Activated naive CD4-positive, alpha-beta T cell treated with anti-CD3 and anti-CD28 coated beads, Interleukin-2, amount 50 U/mL, for 24 hours (primary cell): Measurements from ENCODE around the gene SLC41A1.
A peak's percentile ranks its signal among the peaks of the same experiment; 100 is the strongest.

Source experiments
- H3K27ac Mint-ChIP-seq: one replicate; pipeline ENCODE4 v1.8.0; 2021; ENCODE audit warnings: mild to moderate bottlenecking, mixed read lengths
- H3K27me3 Mint-ChIP-seq: one replicate; pipeline ENCODE4 v1.8.0; 2021; ENCODE audit warnings: mixed read lengths
- H3K36me3 Mint-ChIP-seq: one replicate; pipeline ENCODE4 v1.8.0; 2021; ENCODE audit warnings: mixed read lengths
- H3K4me1 Mint-ChIP-seq: one replicate; pipeline ENCODE4 v1.8.0; 2021; ENCODE audit warnings: mixed read lengths
- H3K4me3 Mint-ChIP-seq: one replicate; pipeline ENCODE4 v1.8.0; 2021; ENCODE audit warnings: mild to moderate bottlenecking, mixed read lengths
- H3K9me3 Mint-ChIP-seq: one replicate; pipeline ENCODE4 v1.8.0; 2021; ENCODE audit warnings: mixed read lengths

Gene SLC41A1

GRCh38 chr1:205782627-205783432, 30.2 kb downstream of the SLC41A1 start:
- H3K4me1 Mint-ChIP-seq, result peaks cover 10% of the 10 kb centered on the region
- H3K36me3 Mint-ChIP-seq, result no peaks in the 10 kb centered on the region
- peak overlapping the region; percentile 47 for H3K27ac Mint-ChIP-seq
- no peak overlapping the region for H3K4me3 Mint-ChIP-seq
- H3K27me3 Mint-ChIP-seq, result no peaks in the 10 kb centered on the region
- no peaks in the 10 kb centered on the region for H3K9me3 Mint-ChIP-seq

GRCh38 chr1:205780335-205780734, 32.7 kb downstream of the SLC41A1 start:
- Mint-ChIP-seq H3K27me3 (no peaks in the 10 kb centered on the region), H3K4me3 (no peak overlapping the region), H3K36me3 (no peaks in the 10 kb centered on the region), H3K27ac (no peak overlapping the region), H3K9me3 (no peaks in the 10 kb centered on the region), H3K4me1 (peaks cover 24% of the 10 kb centered on the region)

- no peaks in the 10 kb centered on the region for H3K27me3 Mint-ChIP-seq
- peaks cover 1% of the 10 kb centered on the region for H3K36me3 Mint-ChIP-seq
- H3K27ac Mint-ChIP-seq, result peak overlapping the region; percentile 43
- H3K4me1 Mint-ChIP-seq, result peaks cover 41% of the 10 kb centered on the region
- no peak overlapping the region for H3K4me3 Mint-ChIP-seq
- no peaks in the 10 kb centered on the region for H3K9me3 Mint-ChIP-seq
These were observed 35.0 kb downstream of the SLC41A1 start for GRCh38 chr1:205777994-205778393.

GRCh38 chr1:205775717-205776056, 37.3 kb downstream of the SLC41A1 start:
- Mint-ChIP-seq H3K27ac (peak overlapping the region; percentile 98), H3K9me3 (no peaks in the 10 kb centered on the region), H3K36me3 (peaks cover 5% of the 10 kb centered on the region), H3K4me1 (peaks cover 55% of the 10 kb centered on the region), H3K4me3 (peak overlapping the region; percentile 94), H3K27me3 (no peaks in the 10 kb centered on the region)

- no peaks in the 10 kb centered on the region for H3K9me3 Mint-ChIP-seq
- H3K27ac Mint-ChIP-seq, result peak within 1 kb of the TSS; percentile 98
- peaks cover 58% of the 10 kb centered on the region for H3K4me1 Mint-ChIP-seq
- peak within 1 kb of the TSS; percentile 94 for H3K4me3 Mint-ChIP-seq
- H3K27me3 Mint-ChIP-seq, result no peaks in the 10 kb centered on the region
- peaks cover 10% of the 10 kb centered on the region for H3K36me3 Mint-ChIP-seq
These were observed 37.8 kb downstream of the SLC41A1 start, which contains the start of gene RAB29 for GRCh38 chr1:205775015-205775716. Gene RAB29 (minus strand): TSS chr1:205775482. CDS start chr1:205774956, 526 bp downstream.

- H3K36me3 Mint-ChIP-seq, result peaks cover 12% of the 10 kb centered on the region
- H3K27me3 Mint-ChIP-seq, result no peaks in the 10 kb centered on the region
- no peaks in the 10 kb centered on the region for H3K9me3 Mint-ChIP-seq
- H3K4me3 Mint-ChIP-seq, result peak overlapping the region; percentile 94
- H3K4me1 Mint-ChIP-seq, result peaks cover 58% of the 10 kb centered on the region
- peak overlapping the region; percentile 97 for H3K27ac Mint-ChIP-seq
These were observed 38.6 kb downstream of the SLC41A1 start for GRCh38 chr1:205774198-205775014.

GRCh38 chr1:205772607-205773032, 40.4 kb downstream of the SLC41A1 start:
- peak overlapping the region; percentile 94 for H3K4me3 Mint-ChIP-seq
- H3K27ac Mint-ChIP-seq, result peak overlapping the region; percentile 80
- H3K36me3 Mint-ChIP-seq, result peaks cover 12% of the 10 kb centered on the region
- no peaks in the 10 kb centered on the region for H3K9me3 Mint-ChIP-seq
- H3K27me3 Mint-ChIP-seq, result no peaks in the 10 kb centered on the region
- peaks cover 58% of the 10 kb centered on the region for H3K4me1 Mint-ChIP-seq

GRCh38 chr1:205770618-205771017, 42.4 kb downstream of the SLC41A1 start:
- no peaks in the 10 kb centered on the region for H3K9me3 Mint-ChIP-seq
- H3K4me1 Mint-ChIP-seq, result peaks cover 59% of the 10 kb centered on the region
- peak overlapping the region; percentile 36 for H3K4me3 Mint-ChIP-seq
- H3K27me3 Mint-ChIP-seq, result no peaks in the 10 kb centered on the region
- no peak overlapping the region for H3K27ac Mint-ChIP-seq
- peaks cover 12% of the 10 kb centered on the region for H3K36me3 Mint-ChIP-seq

- H3K4me3 Mint-ChIP-seq, result no peak overlapping the region
- peak overlapping the region; percentile 59 for H3K27ac Mint-ChIP-seq
- no peaks in the 10 kb centered on the region for H3K27me3 Mint-ChIP-seq
- peaks cover 12% of the 10 kb centered on the region for H3K36me3 Mint-ChIP-seq
- no peaks in the 10 kb centered on the region for H3K9me3 Mint-ChIP-seq
- peaks cover 53% of the 10 kb centered on the region for H3K4me1 Mint-ChIP-seq
These were observed 43.2 kb downstream of the SLC41A1 start for GRCh38 chr1:205769641-205770365.

- Mint-ChIP-seq H3K36me3 (peaks cover 12% of the 10 kb centered on the region), H3K27me3 (no peaks in the 10 kb centered on the region), H3K27ac (peak overlapping the region; percentile 74), H3K4me3 (no peak overlapping the region), H3K9me3 (no peaks in the 10 kb centered on the region), H3K4me1 (peaks cover 38% of the 10 kb centered on the region)
These were observed 45.8 kb downstream of the SLC41A1 start for GRCh38 chr1:205767248-205767647.

- H3K4me1 Mint-ChIP-seq, result peaks cover 31% of the 10 kb centered on the region
- no peak overlapping the region for H3K4me3 Mint-ChIP-seq
- H3K36me3 Mint-ChIP-seq, result peaks cover 11% of the 10 kb centered on the region
- H3K27me3 Mint-ChIP-seq, result no peaks in the 10 kb centered on the region
- peak overlapping the region; percentile 53 for H3K27ac Mint-ChIP-seq
- H3K9me3 Mint-ChIP-seq, result no peaks in the 10 kb centered on the region
These were observed 46.4 kb downstream of the SLC41A1 start for GRCh38 chr1:205766570-205766969.

- peak overlapping the region; percentile 53 for H3K27ac Mint-ChIP-seq
- H3K4me1 Mint-ChIP-seq, result peaks cover 26% of the 10 kb centered on the region
- no peaks in the 10 kb centered on the region for H3K27me3 Mint-ChIP-seq
- no peak overlapping the region for H3K4me3 Mint-ChIP-seq
- H3K36me3 Mint-ChIP-seq, result peaks cover 12% of the 10 kb centered on the region
- no peaks in the 10 kb centered on the region for H3K9me3 Mint-ChIP-seq
These were observed 47.0 kb downstream of the SLC41A1 start for GRCh38 chr1:205766038-205766437.

GRCh38 chr1:205764578-205764977, 48.4 kb downstream of the SLC41A1 start:
- no peaks in the 10 kb centered on the region for H3K27me3 Mint-ChIP-seq
- H3K4me3 Mint-ChIP-seq, result no peak overlapping the region
- H3K36me3 Mint-ChIP-seq, result peaks cover 4% of the 10 kb centered on the region
- no peak overlapping the region for H3K27ac Mint-ChIP-seq
- H3K4me1 Mint-ChIP-seq, result peaks cover 19% of the 10 kb centered on the region
- no peaks in the 10 kb centered on the region for H3K9me3 Mint-ChIP-seq

- H3K4me1 Mint-ChIP-seq, result peaks cover 19% of the 10 kb centered on the region
These were observed 49.0 kb downstream of the SLC41A1 start for GRCh38 chr1:205763980-205764379.

GRCh38 chr1:205760606-205761005, 52.4 kb downstream of the SLC41A1 start:
- Mint-ChIP-seq H3K4me1 (peaks cover 8% of the 10 kb centered on the region), H3K27me3 (no peaks in the 10 kb centered on the region), H3K27ac (no peak overlapping the region), H3K36me3 (peaks cover 5% of the 10 kb centered on the region), H3K4me3 (no peak overlapping the region), H3K9me3 (no peaks in the 10 kb centered on the region)

More at GRCh38 chr1:205763980-205764379, 49.0 kb downstream of the SLC41A1 start:
- H3K36me3 Mint-ChIP-seq, result peaks cover 4% of the 10 kb centered on the region
- H3K27ac Mint-ChIP-seq, result no peak overlapping the region
- no peaks in the 10 kb centered on the region for H3K9me3 Mint-ChIP-seq
- H3K4me3 Mint-ChIP-seq, result no peak overlapping the region
- H3K27me3 Mint-ChIP-seq, result no peaks in the 10 kb centered on the region
